Mesenteric fat pad (tissue), 1 donor: Measurements from ENCODE around the gene GABRB1. TPM values are rescaled to one million over a fixed set of nuclear protein-coding genes. Genes with fewer than 3 reads are reported as not detected.
A peak's percentile ranks its signal among the peaks of the same experiment; 100 is the strongest.

Experiments
- DNase-seq: peaks from one replicate; pipeline ENCODE4 v3.0.0-alpha.2; 2020; ENCODE audit warnings: low spot score
- total RNA-seq: library from RNA; stranded (reverse); fragmentation: NEBNext Ultra II Directional; extraction: Animal tissue kit (Norgen Biotek cat#: 25700); gene quantifications from one replicate; pipeline ENCODE4 v1.2.1, GENCODE V29; 2021
- donor health status: DM: yes; HTN: yes; CAD: no.

The GABRB1 gene
- total RNA-seq, 1 donor from 2014 or later: not detected

DNA sequence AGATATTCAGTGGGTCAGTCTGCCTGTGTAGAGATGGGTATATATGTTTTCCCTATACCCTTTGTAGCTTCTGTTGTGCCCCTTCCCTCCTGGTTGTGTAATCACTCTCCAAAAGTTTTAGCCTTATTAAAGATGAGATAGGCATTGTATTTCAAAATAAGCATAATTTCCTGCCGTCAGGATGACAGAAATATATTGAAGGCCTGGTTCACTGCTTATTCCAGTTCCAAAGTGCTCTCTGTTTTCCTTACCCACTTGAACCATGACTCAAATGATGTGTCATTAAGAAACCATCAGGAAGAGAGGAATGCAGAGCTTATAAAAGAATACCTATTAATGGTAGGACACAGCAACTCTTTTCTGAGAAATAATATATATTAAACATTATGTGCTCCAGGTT is 178.5 kb downstream of the GABRB1 start:
- DNase-seq: no peak

DNA sequence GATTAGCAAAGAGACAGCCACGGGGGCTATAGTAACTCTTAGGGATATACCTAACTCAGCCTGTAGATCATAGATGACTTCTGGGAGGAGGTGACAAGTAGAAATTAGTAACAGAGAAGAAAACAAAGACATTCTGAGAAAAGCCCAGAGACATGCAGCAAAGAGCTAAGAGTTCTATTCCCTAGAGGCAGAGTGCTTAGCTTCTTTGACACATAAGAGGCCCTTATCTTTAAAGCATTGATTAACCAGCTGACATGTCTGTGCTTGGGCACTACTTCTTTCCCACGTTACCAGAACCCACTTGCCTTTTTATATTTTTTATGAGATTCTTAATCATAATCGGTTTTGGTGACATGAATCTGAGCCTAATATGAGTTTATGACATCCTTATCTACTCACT is 179.5 kb downstream of the GABRB1 start:
- no peak for DNase-seq

DNA sequence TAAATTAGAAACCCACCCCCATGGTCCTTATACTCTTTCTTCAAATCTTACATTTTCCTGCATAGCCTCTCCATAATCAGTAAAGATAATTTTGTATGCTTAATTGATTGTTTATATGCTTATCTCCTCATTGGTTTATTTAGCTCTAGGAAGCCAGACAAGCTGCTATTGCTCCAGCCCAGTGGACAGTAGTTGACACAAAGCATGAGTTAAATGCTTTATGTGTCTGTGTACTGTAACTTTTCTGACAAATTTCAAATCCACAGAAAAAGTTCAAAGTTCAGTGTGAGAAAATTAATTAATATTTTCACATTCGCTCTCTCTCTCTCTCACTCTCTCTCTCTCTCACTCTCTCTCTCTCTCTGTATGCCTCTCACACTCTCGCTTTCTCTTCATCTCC is 181.7 kb downstream of the GABRB1 start:
- DNase-seq: no peak

DNA sequence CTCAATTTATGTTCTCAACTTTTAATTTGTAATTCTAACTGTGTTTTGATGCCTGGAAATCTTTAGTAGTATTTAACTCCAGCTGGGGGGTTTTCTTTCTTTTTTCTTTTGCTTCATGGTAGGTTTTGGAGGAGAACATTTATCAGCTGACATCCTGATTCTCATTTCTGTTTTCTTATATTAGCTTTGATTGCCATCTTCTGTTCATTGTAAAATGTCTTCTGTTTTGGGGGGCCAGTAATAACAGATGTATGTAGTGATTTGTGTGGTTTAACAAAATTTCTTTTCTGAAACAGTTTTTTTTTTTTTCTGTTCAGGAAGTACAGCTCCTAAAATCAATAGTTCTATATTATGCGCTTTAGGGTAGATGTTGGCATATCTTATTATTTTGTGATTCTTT is 182.2 kb downstream of the GABRB1 start:
- no peak for DNase-seq

DNA sequence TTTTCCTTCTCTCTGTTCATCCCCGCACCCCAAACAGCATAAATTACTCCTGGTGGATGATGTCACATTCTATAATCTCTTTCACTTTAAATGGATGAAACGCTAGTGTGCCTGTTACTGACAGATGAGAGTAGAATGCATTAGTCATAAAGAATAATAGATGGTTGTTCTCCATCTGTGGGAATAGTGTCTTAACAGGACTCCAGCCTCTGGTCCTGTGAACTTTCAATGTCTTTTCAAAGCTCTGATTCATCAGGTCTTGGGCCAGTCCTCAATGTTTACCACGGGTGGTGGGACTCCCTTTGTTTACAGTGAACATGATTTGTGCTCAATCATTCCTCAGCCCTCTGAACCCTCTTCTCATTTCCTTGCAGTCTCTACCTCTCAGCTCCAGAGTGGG is 182.6 kb downstream of the GABRB1 start:
- DNase-seq: no peak

DNA sequence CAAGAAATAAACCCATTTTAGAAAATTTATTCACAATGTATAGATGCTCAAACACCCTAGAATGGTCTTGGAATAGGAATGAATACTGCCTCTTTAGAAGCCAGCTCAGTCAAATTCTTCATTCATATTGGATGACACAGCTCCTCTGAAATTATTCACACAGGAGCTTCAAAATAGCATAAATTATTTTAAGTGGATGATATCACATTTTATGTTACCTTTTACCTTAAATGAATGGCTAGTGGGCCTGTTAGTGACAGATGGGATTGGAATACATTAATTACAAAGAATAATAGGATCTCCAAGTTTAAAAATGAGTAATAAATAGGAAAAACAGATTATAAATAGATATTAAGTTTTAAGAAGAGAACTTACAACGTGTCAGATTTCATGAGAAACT is 184.4 kb downstream of the GABRB1 start:
- no peak for DNase-seq

DNA sequence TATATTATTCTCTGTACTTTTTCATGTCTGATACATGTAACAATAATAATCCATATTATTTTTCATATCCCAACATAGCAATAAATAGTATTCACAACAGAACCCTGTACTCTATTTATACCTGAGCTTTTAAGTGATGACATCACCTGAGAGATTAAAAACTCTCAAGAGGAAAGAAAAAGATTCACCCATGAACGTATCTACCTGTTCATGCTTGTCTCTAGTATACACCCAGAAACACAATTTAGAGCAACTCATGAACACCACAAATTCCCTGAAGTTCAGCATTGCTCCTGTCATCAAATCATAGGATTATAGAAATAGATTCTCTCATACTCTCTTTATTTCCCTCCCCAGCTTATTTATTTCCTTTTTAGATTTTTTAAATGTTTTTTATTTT is 185.9 kb downstream of the GABRB1 start:
- no peak for DNase-seq

DNA sequence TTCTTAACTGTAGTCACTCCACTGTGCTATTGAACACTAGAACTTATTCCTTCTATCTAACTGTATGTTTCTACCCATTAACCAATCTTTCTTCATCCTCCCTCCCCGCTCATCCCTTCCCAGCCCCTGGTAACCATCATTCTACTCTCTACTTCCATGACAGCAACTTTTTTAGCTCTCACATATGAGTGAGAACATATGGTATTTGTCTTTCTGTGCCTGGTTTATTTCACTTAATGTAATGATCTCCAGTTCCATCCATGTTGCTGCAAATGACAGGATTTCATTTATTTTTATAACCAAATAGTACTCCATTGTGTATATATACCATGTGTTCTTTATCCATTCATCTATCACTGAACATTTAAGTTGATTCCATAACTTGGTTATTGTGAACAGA is 186.5 kb downstream of the GABRB1 start:
- DNase-seq: no peak

DNA sequence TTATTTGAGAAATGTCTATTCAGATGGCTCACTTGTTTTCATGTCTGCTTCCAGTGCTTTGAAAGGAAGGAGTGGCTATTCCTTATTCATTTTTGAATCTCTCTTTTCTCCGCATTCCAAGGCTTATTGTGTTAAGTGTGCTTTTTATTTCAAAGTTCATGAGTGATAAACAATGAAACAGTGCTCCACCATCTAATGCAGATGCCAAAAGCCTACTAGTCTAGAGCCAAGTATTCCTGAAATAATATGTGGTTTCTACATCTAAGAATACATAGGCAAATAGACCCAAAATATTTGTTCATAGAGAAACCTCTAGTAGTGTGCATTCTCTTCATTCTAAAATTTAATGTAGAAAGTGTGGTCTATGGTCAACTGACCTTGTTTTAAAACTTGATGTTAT is 187.3 kb downstream of the GABRB1 start:
- no peak for DNase-seq

DNA sequence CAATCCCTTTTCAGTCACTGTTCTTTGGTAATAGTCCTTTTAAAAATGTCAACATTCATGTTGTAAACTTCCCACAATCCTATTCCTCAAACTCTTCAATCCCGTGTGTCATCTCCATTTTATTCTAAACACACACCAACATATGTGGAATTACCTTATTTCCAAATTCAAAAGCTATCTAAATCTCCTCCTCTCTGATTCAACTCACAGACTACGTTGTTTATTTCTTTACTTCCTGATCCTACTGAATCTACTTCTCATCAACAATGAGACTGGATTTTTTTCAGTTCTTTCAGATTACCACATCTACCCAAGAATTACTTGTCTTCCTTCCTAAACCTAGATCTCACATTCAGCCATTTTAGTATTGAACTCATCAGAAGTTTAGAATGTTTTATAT is 188.2 kb downstream of the GABRB1 start:
- no peak for DNase-seq

DNA sequence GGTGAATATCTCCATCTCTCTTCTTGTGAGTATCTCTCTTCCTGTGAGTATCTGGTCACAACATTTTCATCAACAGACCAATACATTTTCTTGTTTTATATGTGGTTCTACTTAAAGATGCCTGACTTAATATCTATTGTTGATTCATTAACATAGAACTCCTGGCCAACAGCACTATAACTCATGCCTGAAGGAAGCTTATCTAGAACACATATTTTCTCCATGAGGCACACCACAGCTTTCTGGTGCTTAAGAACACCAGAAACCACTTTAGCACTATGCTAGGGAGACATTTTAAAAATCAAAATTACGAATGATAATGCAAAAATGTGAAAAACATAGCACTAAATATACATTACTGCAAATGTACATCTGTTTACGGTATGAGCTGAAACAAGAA is 190.4 kb downstream of the GABRB1 start:
- DNase-seq: no peak

DNA sequence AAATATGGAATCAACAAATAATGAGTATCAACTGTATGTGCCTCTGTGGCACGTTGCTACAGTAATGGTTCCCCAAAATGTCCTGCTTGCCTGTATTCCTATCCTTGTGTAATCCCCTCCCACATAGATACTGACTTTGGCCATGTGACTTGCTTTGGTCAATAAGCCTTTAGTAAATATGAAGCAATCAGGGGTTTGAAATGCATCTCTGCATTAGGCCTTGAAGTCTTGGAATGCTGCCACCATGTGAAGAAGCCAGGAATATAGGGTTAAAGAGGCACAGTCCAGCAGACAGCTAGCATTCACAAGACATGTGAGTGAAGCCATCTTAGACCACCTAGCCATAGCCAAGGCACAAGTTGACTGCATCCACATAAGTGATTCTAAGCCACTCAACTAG is 190.9 kb downstream of the GABRB1 start:
- no peak for DNase-seq

DNA sequence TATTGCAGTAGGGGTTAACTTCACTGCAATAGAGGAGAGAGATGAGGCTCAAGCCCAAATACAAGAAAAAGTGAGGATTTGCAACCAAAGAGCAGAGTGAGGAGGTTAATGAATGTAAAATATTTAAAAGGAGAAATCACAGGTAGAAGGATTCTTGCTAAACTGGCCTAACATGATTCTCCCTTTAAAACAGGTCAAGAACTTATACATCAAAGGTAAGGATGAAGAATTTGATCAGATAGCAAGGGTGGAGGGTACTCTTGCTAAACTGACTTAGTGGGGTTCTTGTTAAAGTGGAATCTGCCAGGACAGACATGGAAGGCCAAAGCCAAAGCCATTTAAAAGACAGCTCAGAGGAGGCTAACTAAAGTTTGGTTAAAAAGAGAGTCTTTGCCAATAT is 193.0 kb downstream of the GABRB1 start:
- DNase-seq: no peak

DNA sequence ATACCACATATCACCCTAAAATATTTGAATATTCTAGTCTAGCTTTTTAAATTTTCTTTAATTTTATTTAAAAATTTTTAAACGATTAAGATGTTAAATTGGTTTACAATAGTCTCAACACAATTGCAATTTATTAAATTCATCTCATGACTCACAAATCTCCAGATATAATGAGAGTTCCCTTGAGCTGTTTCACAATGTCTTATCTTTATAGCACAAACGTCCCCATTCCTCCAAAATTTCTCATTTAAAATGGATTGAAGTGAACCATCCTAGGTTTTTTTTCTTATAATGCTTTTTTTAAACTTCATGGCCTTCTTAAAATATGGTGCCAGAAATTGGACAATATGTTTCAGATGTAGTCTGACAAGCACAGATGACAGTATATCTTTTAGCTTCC is 204.4 kb downstream of the GABRB1 start:
- no peak for DNase-seq

DNA sequence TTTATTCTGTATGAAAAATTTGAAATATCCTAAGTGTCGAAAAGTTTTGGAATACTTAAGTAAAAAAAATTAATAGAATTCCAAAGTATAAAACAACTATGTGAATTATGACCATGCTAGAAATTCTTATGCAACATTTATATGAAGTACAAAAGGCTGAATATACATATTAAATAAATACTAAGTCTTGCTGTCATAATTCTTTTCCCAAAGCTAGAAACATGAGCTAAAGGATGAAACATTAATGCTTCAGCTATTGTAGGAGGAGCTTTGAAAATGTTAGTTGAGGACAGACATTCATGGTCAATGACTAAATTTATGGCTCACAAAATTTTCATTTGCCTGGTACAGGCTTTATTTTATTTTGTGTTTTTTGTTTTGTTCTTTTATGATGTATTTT is 207.3 kb downstream of the GABRB1 start:
- DNase-seq: no peak

DNA sequence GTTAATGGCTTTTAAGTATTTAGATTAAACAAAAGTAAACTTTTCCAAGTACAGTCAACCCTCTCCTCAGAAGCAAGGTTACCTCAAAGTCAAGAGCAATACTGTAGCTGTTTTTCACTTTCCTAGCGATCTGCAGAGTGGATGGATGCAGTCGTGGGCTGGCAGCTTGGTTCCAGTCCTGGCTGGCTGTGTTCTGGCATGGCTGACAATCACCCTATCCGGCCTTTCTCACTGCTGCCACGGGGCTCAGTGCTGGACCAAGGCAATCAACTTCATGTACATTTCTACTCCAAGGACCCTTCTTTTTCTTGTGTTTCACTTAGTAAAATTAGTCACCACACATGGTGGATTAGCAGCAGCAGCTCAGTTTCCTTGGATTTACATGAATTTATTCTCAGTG is 208.3 kb downstream of the GABRB1 start:
- DNase-seq: no peak

DNA sequence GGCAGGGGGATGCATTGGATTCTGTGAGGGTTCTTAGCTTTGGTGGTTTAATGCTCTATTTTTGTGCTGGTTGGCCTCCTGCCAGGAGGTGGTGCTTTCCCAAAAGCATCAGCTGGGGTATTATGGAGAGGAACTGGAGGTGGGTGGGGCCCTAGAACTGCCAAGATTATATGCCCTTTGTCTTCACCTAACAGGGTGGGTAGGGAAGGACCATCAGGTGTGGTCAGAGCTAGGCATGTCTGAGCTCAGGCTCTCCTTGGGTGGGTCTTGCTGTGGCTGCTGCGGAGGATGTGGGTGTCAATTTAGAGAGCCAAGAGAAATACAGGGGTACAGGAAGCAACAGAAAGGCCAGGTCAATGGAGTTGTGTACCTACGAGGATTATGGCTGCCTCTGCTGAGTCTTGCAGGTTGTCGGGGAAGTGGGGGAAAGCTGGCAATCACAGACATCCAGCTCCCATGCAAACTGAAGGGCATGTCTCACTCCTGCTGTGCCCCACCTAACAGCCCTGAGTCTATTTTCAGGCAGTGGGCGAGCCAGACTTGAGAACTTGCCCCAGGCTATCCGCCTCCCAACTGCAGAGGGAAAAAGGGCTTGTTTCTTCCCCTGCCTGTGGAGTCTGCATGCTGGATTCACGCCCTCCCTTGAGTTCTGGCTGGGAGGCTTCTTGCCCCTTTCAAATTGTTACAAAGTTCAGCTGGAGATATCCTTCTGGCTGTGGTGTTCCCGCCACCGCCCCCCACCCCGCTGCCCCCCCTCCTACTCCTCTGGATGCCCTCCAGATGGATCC is 220.2 kb downstream of the GABRB1 start:
- DNase-seq: peak; percentile 72

DNA sequence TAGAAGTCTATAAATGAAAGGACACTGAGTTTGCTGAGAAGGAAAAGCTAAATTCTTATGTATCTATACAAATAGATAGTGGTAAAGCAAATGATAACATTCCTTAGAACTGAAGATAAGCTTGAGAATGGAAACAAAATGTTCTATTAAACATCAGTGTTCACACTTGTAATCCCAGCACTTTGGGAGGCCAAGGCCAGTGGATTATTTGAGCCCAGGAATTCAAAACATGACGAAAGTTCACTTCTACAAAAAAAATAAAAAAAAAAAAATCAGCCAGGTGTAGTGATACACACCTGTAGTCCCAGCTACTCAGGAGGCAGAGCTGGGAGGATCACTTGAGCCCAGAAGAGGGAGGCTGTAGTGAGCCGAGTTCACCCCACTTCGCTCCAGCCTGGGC is 232.4 kb downstream of the GABRB1 start:
- DNase-seq: no peak

DNA sequence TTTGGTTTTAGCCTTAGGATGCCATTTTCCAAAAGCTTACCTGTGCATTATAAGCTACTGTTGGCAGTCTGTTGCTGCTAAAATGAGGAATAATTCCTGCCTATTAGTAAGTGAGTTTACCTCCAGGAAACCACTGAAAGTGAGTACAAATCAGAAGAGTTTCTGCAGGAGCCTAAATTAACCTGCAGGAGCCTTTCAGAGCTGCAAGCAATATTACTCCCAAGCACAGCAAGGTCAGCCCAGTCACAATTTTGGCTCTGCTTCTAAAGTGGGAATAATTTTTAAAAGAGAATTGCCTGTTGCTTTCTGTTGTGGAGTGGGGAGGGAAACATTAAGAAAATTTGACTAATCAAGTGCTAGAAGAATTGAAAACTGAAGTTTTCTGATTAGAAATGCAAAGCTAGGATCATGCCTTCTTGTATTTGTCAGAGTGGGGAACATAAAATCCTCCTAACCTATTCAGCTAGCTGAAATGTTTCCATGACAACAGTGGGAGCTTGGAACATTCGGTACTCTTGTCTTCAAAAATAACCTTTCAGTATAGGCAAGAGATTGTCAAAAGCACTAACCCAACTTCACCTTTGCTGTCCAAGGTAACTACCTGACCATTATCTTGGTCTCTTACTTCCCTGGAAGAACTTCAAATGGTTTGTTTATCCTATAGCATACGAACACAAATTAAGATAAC is 239.0 kb downstream of the GABRB1 start:
- no peak for DNase-seq

DNA sequence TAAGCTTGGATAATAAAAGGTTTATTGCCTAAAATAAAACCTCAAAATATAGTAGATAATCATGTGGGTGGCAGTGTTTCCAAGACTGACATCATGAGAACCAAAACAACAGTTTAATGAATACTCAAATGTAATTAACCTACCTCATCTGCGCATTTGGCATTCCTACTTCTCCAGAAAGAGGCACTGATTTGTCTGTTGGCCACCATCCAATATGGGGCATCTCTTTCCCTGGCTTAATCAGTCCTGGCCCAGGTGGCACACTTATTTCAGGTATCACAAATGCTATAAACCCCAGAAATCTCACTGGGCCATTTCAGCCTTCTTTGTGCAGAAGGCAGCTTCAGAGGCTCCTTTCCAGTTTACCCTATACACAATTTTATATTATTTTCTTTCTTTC is 239.9 kb downstream of the GABRB1 start:
- DNase-seq: no peak

DNA sequence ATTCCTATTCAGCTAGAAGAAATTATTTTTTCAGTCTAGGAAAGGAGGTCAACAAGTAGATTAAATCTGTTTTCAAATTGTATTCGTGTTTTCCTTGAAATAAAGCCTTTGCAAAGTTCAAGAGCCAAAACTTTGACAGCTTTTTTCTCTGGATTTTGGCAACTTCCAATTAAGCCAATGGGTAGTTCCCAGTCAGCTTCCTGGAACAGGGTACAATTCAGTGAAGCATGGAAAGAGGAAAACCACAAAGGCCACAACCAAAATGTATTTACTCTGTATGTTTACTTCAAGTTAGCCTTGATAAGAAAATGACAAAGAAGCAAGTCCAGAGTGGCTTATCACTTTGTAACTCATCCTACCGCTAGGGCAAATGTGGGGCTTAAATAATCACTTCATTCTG is 243.5 kb downstream of the GABRB1 start:
- DNase-seq: no peak

DNA sequence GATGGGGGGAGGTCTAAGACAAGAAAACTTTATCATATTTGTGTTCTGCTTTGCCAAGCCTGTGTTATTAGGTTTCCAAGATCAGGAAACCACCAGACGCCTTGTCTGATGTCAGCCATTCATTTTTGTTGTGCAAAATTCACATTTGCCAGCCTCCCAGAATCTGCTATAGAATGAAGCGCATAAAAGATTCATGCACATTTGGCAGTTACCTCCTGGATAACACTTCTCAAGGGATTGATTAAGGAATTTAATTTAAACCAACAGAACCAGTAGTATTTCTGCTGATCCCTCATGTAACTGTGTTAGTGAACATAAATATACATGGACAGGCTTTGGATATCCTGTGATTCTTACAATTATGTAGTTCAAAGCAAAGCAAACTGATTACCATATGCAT is 244.2 kb downstream of the GABRB1 start:
- DNase-seq: no peak

DNA sequence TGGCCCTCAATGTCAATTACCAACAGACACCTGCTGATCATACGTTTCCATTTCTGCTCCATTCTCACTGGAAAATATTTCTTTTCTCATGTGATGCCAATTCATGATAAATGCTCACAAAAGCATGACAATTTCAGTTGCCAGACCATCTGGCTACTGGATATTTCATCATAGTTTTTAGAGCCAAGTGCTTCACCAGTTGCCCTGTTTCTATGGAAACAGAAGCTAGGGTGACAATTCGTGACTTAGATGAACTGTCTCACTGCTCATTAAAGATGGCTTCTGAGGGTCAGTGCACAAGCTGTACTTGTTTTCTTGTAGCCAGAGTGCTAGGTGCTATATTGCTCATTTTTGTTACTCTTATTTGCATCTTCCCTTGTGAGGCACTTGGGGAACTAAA is 247.3 kb downstream of the GABRB1 start:
- DNase-seq: no peak
